ENCODE data around the gene RHBDD3. TPM values are rescaled to one million over a fixed set of nuclear protein-coding genes. Genes with fewer than 3 reads are reported as not detected.

RHBDD3 gene
- total RNA-seq, 6 donors from 2014 or later: 17.3 to 47.1 (median 27.9) TPM

Other genes with a start within 250 kb of the RHBDD3 start
- gene C22orf31, start 206.2 kb downstream of the RHBDD3 start, total RNA-seq: not detected
- 10 to 100 TPM in 5 of 6 donors, 1 to 10 TPM in 1; 8.4 to 24.3 (median 15.9) TPM for gene KREMEN1, start 194.9 kb downstream of the RHBDD3 start, total RNA-seq
- gene EMID1, start 62.1 kb downstream of the RHBDD3 start, total RNA-seq: 10 to 100 TPM in 2 of 6 donors, 1 to 10 TPM in 4; 2.1 to 31.6 (median 8.4) TPM
- gene EWSR1, start 287 bp upstream of the RHBDD3 start, total RNA-seq: 100 to 1,000 TPM; 156 to 293 (median 183) TPM
- 10 to 100 TPM; 14.4 to 63.4 (median 36.1) TPM for gene GAS2L1, start 38.7 kb upstream of the RHBDD3 start, total RNA-seq
- gene RASL10A, start 47.7 kb upstream of the RHBDD3 start, total RNA-seq: 10 to 100 TPM in 1 of 6 donors, 1 to 10 TPM in 5; 1.2 to 33.5 (median 2.0) TPM
- 100 to 1,000 TPM in 1 of 6 donors, 10 to 100 TPM in 5; 44.7 to 162 (median 80.7) TPM for gene AP1B1, start 120.6 kb upstream of the RHBDD3 start, total RNA-seq
- not detected for gene RFPL1, start 170.6 kb upstream of the RHBDD3 start, total RNA-seq
- under 1 TPM in 3 of 6 donors, not detected in 3; 0.26 to 0.94 (median 0.46) TPM for gene NEFH, start 212.2 kb upstream of the RHBDD3 start, total RNA-seq